Thyroid gland (tissue), 4 donors: Measurements from ENCODE around the gene CACNA2D3.

Source experiments
- CTCF ChIP-seq, 6 experiments: fragments of 200-600 bp in 3 of 6; fragments of 450-650 bp in 3 of 6; sonication (generic) in 3 of 6; IDR thresholded peaks; one replicate each; pipeline ENCODE4 v1.5.1; 2016 to 2019; ENCODE audit warnings: antibody characterized with exemption in 6 of 6, mild to moderate bottlenecking in 2 of 6, inconsistent platforms in 1 of 6, moderate library complexity in 1 of 6
- POLR2A ChIP-seq, 2 donors: fragments of 450-650 bp; IDR thresholded peaks; one replicate each; pipeline ENCODE4 v1.6.1; 2017; ENCODE audit warnings: antibody characterized with exemption in 2 of 2, mild to moderate bottlenecking in 2 of 2, moderate library complexity in 1 of 2

GRCh38 chr3:55000953-55001352, 878.6 kb downstream of the CACNA2D3 start:
- TF ChIP-seq CTCF (IDR thresholded peaks at IDR 0.05) (no peak), POLR2A (IDR thresholded peaks at IDR 0.05) (no peak)
